ENCODE results near the gene OAS1.

DNA sequence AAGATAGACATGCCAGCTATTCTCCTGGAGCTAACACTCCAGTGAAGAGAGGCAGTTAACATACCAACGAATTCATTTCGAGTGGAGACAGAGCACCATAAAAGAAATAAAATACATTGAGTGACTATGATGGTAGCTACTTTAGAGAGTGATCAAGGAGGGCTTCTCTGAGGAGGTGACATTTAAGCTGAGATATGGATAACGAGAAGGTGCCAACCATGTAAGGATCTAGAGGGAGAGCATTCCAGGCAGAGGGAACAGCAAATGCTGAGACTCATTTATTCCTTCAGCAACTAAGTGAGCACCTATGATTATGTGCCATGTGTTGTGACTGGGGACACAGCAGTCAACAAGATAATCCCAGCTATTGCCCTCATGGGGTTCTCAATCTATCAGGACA, 28.3 kb upstream of the OAS1 start:
- TF ChIP-seq TCF12 (IDR thresholded peaks at IDR 0.05; ENCODE audit: low read depth) (no peak), EP300 (IDR thresholded peaks at IDR 0.05; ENCODE audit: borderline replicate concordance) (no peak), TEAD4 (IDR thresholded peaks at IDR 0.05) (no peak), RAD21 (IDR thresholded peaks at IDR 0.05; ENCODE audit: low read depth) (no peak), TAF1 (IDR thresholded peaks at IDR 0.05; ENCODE audit: low read depth) (no peak), CEBPB (IDR thresholded peaks at IDR 0.05) (no peak), ZBTB7A (IDR thresholded peaks at IDR 0.05; ENCODE audit: low read depth) (no peak), YY1 (IDR thresholded peaks at IDR 0.05; ENCODE audit: low read depth) (no peak)
- TF ChIP-seq, protein P1, sequence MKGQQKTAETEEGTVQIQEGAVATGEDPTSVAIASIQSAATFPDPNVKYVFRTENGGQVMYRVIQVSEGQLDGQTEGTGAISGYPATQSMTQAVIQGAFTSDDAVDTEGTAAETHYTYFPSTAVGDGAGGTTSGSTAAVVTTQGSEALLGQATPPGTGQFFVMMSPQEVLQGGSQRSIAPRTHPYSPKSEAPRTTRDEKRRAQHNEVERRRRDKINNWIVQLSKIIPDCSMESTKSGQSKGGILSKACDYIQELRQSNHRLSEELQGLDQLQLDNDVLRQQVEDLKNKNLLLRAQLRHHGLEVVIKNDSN (IDR thresholded peaks at IDR 0.05), result no peak
- TF ChIP-seq, protein P2, sequence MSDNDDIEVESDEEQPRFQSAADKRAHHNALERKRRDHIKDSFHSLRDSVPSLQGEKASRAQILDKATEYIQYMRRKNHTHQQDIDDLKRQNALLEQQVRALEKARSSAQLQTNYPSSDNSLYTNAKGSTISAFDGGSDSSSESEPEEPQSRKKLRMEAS (IDR thresholded peaks at IDR 0.05), result no peak
- TF ChIP-seq, protein P3, sequence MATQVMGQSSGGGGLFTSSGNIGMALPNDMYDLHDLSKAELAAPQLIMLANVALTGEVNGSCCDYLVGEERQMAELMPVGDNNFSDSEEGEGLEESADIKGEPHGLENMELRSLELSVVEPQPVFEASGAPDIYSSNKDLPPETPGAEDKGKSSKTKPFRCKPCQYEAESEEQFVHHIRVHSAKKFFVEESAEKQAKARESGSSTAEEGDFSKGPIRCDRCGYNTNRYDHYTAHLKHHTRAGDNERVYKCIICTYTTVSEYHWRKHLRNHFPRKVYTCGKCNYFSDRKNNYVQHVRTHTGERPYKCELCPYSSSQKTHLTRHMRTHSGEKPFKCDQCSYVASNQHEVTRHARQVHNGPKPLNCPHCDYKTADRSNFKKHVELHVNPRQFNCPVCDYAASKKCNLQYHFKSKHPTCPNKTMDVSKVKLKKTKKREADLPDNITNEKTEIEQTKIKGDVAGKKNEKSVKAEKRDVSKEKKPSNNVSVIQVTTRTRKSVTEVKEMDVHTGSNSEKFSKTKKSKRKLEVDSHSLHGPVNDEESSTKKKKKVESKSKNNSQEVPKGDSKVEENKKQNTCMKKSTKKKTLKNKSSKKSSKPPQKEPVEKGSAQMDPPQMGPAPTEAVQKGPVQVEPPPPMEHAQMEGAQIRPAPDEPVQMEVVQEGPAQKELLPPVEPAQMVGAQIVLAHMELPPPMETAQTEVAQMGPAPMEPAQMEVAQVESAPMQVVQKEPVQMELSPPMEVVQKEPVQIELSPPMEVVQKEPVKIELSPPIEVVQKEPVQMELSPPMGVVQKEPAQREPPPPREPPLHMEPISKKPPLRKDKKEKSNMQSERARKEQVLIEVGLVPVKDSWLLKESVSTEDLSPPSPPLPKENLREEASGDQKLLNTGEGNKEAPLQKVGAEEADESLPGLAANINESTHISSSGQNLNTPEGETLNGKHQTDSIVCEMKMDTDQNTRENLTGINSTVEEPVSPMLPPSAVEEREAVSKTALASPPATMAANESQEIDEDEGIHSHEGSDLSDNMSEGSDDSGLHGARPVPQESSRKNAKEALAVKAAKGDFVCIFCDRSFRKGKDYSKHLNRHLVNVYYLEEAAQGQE (IDR thresholded peaks at IDR 0.05; ENCODE audit: low read depth), result no peak

Data from Ishikawa (cell line).